Left lung (tissue), 10 donors: ENCODE data around the gene TMEM11. TPM values are rescaled to one million over a fixed set of nuclear protein-coding genes. Genes with fewer than 3 reads are reported as not detected.

Experiments
- ATAC-seq: fragments of 200-7000 bp; cut with Tn5 transposase; one replicate; pipeline ENCODE4 v1.9.1; 2020; ENCODE audit warnings: moderate library complexity
- DNase-seq, 4 donors: peaks; one replicate each; pipeline ENCODE4 v3.0.0-alpha.2; 2013 to 2020
- H3K27ac ChIP-seq, 2 donors: fragments of 200-600 bp; sonication (generic) in 1 of 2; one replicate each; pipeline versions ENCODE4 v1.5.0 to v1.8.0; 2020 to 2021
- H3K27me3 ChIP-seq, 2 donors: fragments of 200-600 bp; sonication (generic) in 1 of 2; one replicate each; pipeline versions ENCODE4 v1.5.0 to v1.8.0; 2020 to 2021
- H3K36me3 ChIP-seq, 2 donors: fragments of 200-600 bp; sonication (generic) in 1 of 2; one replicate each; pipeline versions ENCODE4 v1.5.0 to v1.8.0; 2020 to 2021
- H3K4me1 ChIP-seq, 2 donors: fragments of 200-600 bp; one replicate each; pipeline ENCODE4 v1.8.0; 2021
- H3K4me3 ChIP-seq, 2 donors: fragments of 200-600 bp; sonication (generic) in 1 of 2; one replicate each; pipeline versions ENCODE4 v1.5.0 to v1.8.0; 2020 to 2021; ENCODE audit warnings: mild to moderate bottlenecking in 1 of 2
- H3K9me3 ChIP-seq, 2 donors: fragments of 200-600 bp; sonication (generic) in 1 of 2; one replicate each; pipeline versions ENCODE4 v1.5.0 to v1.8.0; 2020 to 2021
- CTCF ChIP-seq, 2 donors: fragments of 200-600 bp; sonication (generic) in 1 of 2; IDR thresholded peaks; one replicate each; pipeline versions ENCODE4 v1.5.0 to v1.8.0; 2021; ENCODE audit warnings: antibody characterized with exemption in 2 of 2
- intact Hi-C, 2 donors: fragments of 100-400 bp; cut with DNase I; formaldehyde crosslinking; loops; one replicate each; pipeline versions ENCODE4 v1.11.2 to v1.14.2; 2022
- polyA plus RNA-seq, 6 donors: library from polyadenylated mRNA; unstranded; fragments of 120-200 nt; gene quantifications; one replicate each; pipeline ENCODE4 v1.2.1, GENCODE V29; 2013; ENCODE audit not compliant: insufficient read length in 6 of 6
- total RNA-seq, 2 donors: library from RNA; stranded (reverse); fragmentation: NEBNext Ultra II Directional; extraction: Animal tissue kit (Norgen Biotek cat#: 25700); gene quantifications; one replicate each; pipeline ENCODE4 v1.2.1, GENCODE V29; 2021
- donor health status: DM: no; HTN: yes; CAD: no.
- donor health status: DM: no; HTN: no; CAD: no.

Gene TMEM11
- total and polyA plus RNA-seq, 8 donors = 17.1 to 25.1 (median 19.5) TPM

- H3K9me3 ChIP-seq = no peaks in the 10 kb centered on the region
- intact Hi-C loops = no loop called here
- no peak overlapping the region for H3K4me3 ChIP-seq
- DNase-seq = no peak
- no peak for ATAC-seq
- H3K27ac ChIP-seq = no peak overlapping the region
- H3K4me1 ChIP-seq = peaks cover 0 to 12% of the 10 kb centered on the region in 2 donors
- no peak for TF ChIP-seq CTCF (IDR thresholded peaks at IDR 0.05)
- no peaks in the 10 kb centered on the region for H3K27me3 ChIP-seq
- H3K36me3 ChIP-seq = no peaks in the 10 kb centered on the region
Observed at GRCh38 chr17:21160401-21160800, 53.6 kb downstream of the TMEM11 start.

DNA sequence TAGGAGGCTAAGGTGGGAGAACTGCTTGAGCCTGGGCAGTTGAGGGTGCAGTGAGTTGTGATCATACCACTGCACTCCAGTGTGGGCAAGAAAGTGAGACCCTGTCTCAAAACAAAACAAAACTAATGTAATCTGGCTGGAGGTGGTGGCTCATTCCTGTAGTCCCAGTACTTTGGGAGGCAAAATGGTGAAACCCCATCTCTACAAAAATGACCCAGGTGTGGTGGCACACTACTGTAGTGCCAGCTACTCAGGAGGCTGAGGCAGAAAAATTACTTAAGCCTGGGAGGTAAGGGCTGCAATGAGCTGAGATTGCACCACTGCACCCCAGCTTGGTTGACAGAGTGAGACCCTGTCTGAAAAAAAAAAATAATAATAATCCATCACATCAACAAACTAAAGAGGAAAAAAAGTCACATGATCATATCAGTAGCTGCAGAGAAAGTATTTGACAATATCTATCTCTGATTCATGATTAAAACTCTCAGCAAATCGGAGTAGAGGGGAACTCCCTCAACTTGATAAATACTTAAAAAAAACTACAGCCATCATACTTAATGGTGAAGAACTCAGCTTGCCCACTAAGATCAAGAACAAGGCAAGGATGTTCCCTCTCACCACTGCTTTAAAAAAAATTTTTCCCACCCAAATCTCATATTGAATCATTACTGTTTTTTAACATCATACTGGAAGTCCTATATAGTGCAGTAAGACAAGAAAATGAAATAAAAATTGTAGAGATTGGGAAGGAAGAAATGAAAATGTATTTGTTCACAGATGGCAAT lies 56.2 kb downstream of the TMEM11 start:
- TF ChIP-seq CTCF (IDR thresholded peaks at IDR 0.05) = no peak

DNA sequence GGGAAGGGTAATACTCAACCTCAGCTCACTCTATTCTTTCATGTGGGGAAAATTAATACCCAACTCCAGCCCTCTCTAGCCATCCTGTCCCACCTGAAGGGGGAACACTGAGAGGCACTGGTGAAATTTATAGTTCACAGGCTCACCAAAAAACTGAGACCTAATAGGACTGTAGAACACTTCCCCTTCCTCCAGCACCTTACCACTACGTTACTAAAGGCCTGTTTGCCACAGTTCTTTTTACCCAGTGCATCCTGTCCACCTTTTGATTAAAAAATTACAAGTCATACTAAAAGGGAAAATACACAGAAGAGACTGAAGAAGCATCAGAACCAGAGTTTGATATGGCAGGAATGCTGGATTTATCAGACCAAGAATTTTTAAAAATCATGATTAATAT lies 61.2 kb downstream of the TMEM11 start:
- TF ChIP-seq CTCF (IDR thresholded peaks at IDR 0.05) = no peak
- DNase-seq (no peak), ATAC-seq (no peak)
- intact Hi-C loops = no loop called here
- no peaks in the 10 kb centered on the region for H3K9me3 ChIP-seq
- H3K27me3 ChIP-seq = no peaks in the 10 kb centered on the region
- no peaks in the 10 kb centered on the region for H3K36me3 ChIP-seq
- H3K4me3 ChIP-seq = no peak overlapping the region
- peak overlapping the region in 1 of 2 donors; percentile 57 for H3K27ac ChIP-seq
- H3K4me1 ChIP-seq = peaks cover 0 to 24% of the 10 kb centered on the region in 2 donors

More for the DNA sequence above, 56.2 kb downstream of the TMEM11 start:
- H3K4me3 ChIP-seq = no peak overlapping the region
- no peaks in the 10 kb centered on the region for H3K27me3 ChIP-seq
- no peak overlapping the region for H3K27ac ChIP-seq
- H3K36me3 ChIP-seq = no peaks in the 10 kb centered on the region
- no peak for DNase-seq
- no peaks in the 10 kb centered on the region for H3K9me3 ChIP-seq
- H3K4me1 ChIP-seq = peaks cover 9 to 12% of the 10 kb centered on the region in 2 donors
- intact Hi-C loops = no loop called here
- no peak for ATAC-seq

DNA sequence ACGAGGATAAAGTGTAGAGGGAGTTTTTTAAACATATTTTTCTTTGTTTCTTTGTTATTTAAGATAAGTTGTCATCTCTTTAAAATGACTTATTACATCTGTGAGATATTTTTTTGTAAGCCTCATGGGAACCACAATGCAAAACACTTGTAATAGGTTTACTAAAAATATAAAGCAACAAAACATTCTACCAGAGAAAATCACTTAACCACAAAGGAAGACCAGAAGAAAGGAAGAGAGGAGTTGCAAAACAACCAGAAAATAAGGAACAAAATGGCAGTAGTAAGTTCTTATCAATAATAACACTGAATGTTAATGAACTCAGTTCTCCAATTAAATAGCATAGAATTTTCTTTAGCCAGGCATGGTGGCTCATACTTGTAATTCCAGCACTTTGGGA lies 64.3 kb downstream of the TMEM11 start:
- ATAC-seq = no peak
- intact Hi-C loops = no loop called here

More for the DNA sequence above, 64.3 kb downstream of the TMEM11 start:
- H3K4me3 ChIP-seq = no peak overlapping the region
- H3K27ac ChIP-seq = peak overlapping the region in 1 of 2 donors; percentile 65
- H3K4me1 ChIP-seq = peaks cover 0 to 46% of the 10 kb centered on the region in 2 donors
- DNase-seq = no peak
- no peaks in the 10 kb centered on the region for H3K27me3 ChIP-seq
- H3K36me3 ChIP-seq = no peaks in the 10 kb centered on the region
- no peak for TF ChIP-seq CTCF (IDR thresholded peaks at IDR 0.05)
- no peaks in the 10 kb centered on the region for H3K9me3 ChIP-seq

Other genes with a start within 250 kb of the TMEM11 start
- gene USP22, start 171.2 kb downstream of the TMEM11 start, total RNA-seq = 100 to 1,000 TPM; 157 to 187 TPM
- gene USP22, start 171.2 kb downstream of the TMEM11 start, polyA plus RNA-seq = 100 to 1,000 TPM; 173 to 229 (median 212) TPM
- gene DHRS7B, start 87.2 kb downstream of the TMEM11 start, total RNA-seq = 10 to 100 TPM; 25.8 to 29.1 TPM
- 10 to 100 TPM; 22.5 to 26.8 (median 24.5) TPM for gene DHRS7B, start 87.2 kb downstream of the TMEM11 start, polyA plus RNA-seq
- 10 to 100 TPM in 1 of 2 donors, 1 to 10 TPM in 1; 7.4 to 16.9 TPM for gene NATD1, start 39.2 kb upstream of the TMEM11 start, total RNA-seq
- 10 to 100 TPM in 2 of 6 donors, 1 to 10 TPM in 4; 7.0 to 10.9 (median 9.4) TPM for gene NATD1, start 39.2 kb upstream of the TMEM11 start, polyA plus RNA-seq
- gene MAP2K3, start 70.5 kb upstream of the TMEM11 start, total RNA-seq = 100 to 1,000 TPM in 1 of 2 donors, 10 to 100 TPM in 1; 62.5 to 101 TPM
- 10 to 100 TPM; 23.3 to 30.6 (median 26.5) TPM for gene MAP2K3, start 70.5 kb upstream of the TMEM11 start, polyA plus RNA-seq
- gene KCNJ12, start 162.2 kb upstream of the TMEM11 start, total RNA-seq = 1 to 10 TPM; 3.0 to 4.0 TPM
- gene KCNJ12, start 162.2 kb upstream of the TMEM11 start, polyA plus RNA-seq = 1 to 10 TPM; 3.1 to 5.7 (median 4.0) TPM